Activated CD8-positive, alpha-beta T cell treated with anti-CD3 and anti-CD28 coated beads for 36 hours (primary cell): ENCODE data around the gene SLC48A1. TPM values are rescaled to one million over a fixed set of nuclear protein-coding genes. Genes with fewer than 3 reads are reported as not detected.

ENCODE experiments used
- ATAC-seq: fragments of 200-7000 bp; cut with Tn5 transposase; one replicate; pipeline ENCODE4 v1.10.0; 2021; ENCODE audit warnings: mild to moderate bottlenecking, moderate library complexity
- CTCF ChIA-PET: fragments of 350-600 bp; sonication (Branson Sonifier 250); formaldehyde crosslinking; loops from one replicate; lab custom pipeline; 2021; ENCODE audit warnings: antibody characterized with exemption; lab: Charles Lee
- POLR2A ChIA-PET: fragments of 350-600 bp; sonication (Branson Sonifier 250); formaldehyde crosslinking; loops from one replicate; lab custom pipeline; 2021; ENCODE audit warnings: antibody characterized with exemption; lab: Charles Lee
- DNase-seq: peaks from one replicate; pipeline ENCODE4 v3.0.0-alpha.2; 2020
- H3K27ac Mint-ChIP-seq: one replicate; pipeline ENCODE4 v1.8.0; 2021; ENCODE audit warnings: mild to moderate bottlenecking, mixed read lengths
- H3K27me3 Mint-ChIP-seq: one replicate; pipeline ENCODE4 v1.8.0; 2021; ENCODE audit warnings: mixed read lengths
- H3K36me3 Mint-ChIP-seq: one replicate; pipeline ENCODE4 v1.8.0; 2021; ENCODE audit warnings: low read depth, mixed read lengths
- H3K4me1 Mint-ChIP-seq: one replicate; pipeline ENCODE4 v1.8.0; 2021; ENCODE audit warnings: low read depth, mixed read lengths
- H3K4me3 Mint-ChIP-seq: one replicate; pipeline ENCODE4 v1.8.0; 2021; ENCODE audit warnings: mild to moderate bottlenecking, moderate library complexity, mixed read lengths
- H3K9me3 Mint-ChIP-seq: one replicate; pipeline ENCODE4 v1.8.0; 2021; ENCODE audit warnings: mixed read lengths
- CTCF ChIP-seq: fragments of 200-600 bp; IDR thresholded peaks from one replicate; pipeline ENCODE4 v1.8.0; 2022; ENCODE audit warnings: antibody characterized with exemption, mild to moderate bottlenecking
- intact Hi-C: fragments of 100-400 bp; cut with micrococcal nuclease; formaldehyde crosslinking; loops from one replicate; pipeline ENCODE4 v1.10.0; 2022
- total RNA-seq, 2 experiments: library from RNA; stranded (reverse); gene quantifications; one replicate each; pipeline ENCODE4 v1.2.3, GENCODE V29; 2021

The SLC48A1 gene
- total RNA-seq, 2 experiments from 2014 or later = 8.8 to 10.2 TPM

DNA sequence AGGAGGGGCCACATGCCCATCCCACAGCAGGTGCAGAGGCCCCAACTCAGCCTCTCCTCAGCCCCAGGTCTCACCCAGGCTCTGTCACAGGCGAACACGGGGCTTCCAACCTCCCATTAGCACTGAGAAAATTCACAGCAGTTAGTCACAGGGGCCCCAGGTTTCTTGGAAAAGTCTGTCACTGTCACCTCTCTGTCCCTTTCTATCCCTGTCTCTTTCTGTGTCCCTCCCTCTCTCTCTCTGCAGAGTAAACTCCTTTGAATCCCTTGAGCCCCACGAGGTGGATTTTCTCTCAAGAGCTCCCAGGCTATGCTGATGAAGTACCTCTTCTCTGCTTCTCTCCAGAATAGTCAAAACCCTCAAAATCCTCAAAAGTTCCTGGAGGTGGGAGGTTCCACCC is 33.7 kb upstream of the SLC48A1 start:
- Mint-ChIP-seq H3K27ac (no peak overlapping the region), H3K4me1 (peaks cover 26% of the 10 kb centered on the region), H3K36me3 (no peaks in the 10 kb centered on the region), H3K9me3 (no peaks in the 10 kb centered on the region), H3K4me3 (no peak overlapping the region), H3K27me3 (no peaks in the 10 kb centered on the region)
- CTCF ChIA-PET = interaction anchor here (6.4 to 12.5 kb wide), 5 partner anchors 15 to 97 kb away, joined by 92 to 685 read pairs (median 286); partner anchors contain the start of genes ENDOU, RAPGEF3 and SLC48A1
- intact Hi-C loops = no loop called here
- POLR2A ChIA-PET = interaction anchor here (3.0 kb wide), 1 partner anchor 33 kb away, joined by 11 read pairs; the partner anchor contains the start of gene SLC48A1
- DNase-seq (no peak), ATAC-seq (no peak)
- TF ChIP-seq CTCF = no peak

DNA sequence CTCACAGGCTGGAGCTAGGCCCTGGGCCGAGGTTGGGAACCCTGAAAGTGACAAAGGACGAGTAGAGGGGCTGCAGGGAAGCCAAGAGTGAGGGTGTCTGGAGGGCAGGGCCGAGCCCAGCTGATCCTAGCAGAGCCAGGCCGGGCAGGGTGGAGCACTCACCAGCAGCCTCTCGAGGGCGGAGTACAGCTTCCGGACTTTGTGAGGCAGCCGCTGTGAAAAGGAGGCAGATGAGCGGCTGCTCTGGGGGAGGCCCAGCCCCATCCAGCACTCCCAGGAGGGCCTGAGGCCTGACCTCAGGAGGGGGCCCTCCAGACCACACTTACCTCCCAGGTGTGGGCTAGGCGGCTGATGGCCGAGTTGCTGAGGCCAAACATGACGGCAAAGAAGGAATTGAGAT is 33.1 kb upstream of the SLC48A1 start:
- Mint-ChIP-seq H3K4me3 (no peak overlapping the region), H3K27me3 (no peaks in the 10 kb centered on the region), H3K27ac (no peak overlapping the region), H3K4me1 (peaks cover 26% of the 10 kb centered on the region), H3K9me3 (no peaks in the 10 kb centered on the region), H3K36me3 (no peaks in the 10 kb centered on the region)
- POLR2A ChIA-PET = interaction anchor here (1.4 to 3.0 kb wide), 2 partner anchors 33 to 99 kb away, joined by 7 to 11 read pairs; partner anchors contain the start of gene SLC48A1
- intact Hi-C loops = loop anchor here (5.0 kb wide), 1 partner anchor 97 kb away; no protein-coding TSS in a partner anchor
- ATAC-seq = no peak
- no peak for DNase-seq
- CTCF ChIA-PET = interaction anchor here (0.9 to 12.5 kb wide), 8 partner anchors 7 to 102 kb away, joined by 3 to 685 read pairs (median 113); partner anchors contain the start of genes ENDOU, RAPGEF3, RPAP3 and SLC48A1
- no peak for TF ChIP-seq CTCF

DNA sequence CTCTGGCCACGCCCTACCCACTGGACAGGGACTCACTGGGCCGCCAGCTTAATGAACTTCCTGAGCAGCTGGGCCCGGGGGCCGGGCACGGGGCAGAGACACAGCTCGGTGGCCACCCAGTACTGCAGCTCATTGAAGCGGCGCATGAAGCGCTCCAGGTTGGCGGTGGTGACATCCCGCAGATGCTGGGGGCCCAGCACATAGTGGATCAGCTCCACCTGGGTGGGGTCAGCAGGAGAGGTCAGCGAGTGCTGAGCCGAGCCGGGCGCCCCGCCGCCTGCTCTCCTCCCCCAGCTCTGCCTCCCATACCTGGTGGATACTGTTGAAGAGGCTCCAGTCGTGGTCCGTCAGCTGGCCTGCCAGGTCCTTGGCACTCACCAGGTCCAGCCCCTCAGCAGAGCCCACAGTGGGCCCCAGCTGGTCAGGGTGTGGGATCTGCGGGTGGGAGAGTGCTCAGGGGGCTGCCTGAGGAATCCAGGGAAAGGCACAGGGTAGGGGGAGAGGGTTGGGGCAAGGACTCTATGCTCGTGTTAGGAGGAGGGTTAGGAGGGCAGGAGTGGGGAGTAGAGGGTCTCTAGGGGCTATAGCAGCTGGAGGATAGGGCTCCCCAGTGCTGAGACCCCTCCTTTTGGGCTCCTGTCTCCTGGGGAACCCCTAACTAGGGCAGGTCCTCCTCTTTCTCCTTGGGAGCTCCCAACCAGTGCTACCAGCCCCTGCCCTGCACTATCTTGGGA is 32.3 kb upstream of the SLC48A1 start:
- DNase-seq = no peak
- POLR2A ChIA-PET = interaction anchor here (1.4 to 3.0 kb wide), 5 partner anchors 27 to 98 kb away, joined by 7 to 11 read pairs (median 10); partner anchors contain the start of gene SLC48A1
- CTCF ChIA-PET = interaction anchor here (0.9 to 12.5 kb wide), 28 partner anchors 8 to 222 kb away, joined by 3 to 685 read pairs (median 13); partner anchors contain the start of genes ENDOU, RAPGEF3, RPAP3 and SLC48A1
- H3K36me3 Mint-ChIP-seq = no peaks in the 10 kb centered on the region
- no peak overlapping the region for H3K4me3 Mint-ChIP-seq
- H3K27me3 Mint-ChIP-seq = no peaks in the 10 kb centered on the region
- no peak overlapping the region for H3K27ac Mint-ChIP-seq
- intact Hi-C loops = loop anchor here (5.0 kb wide), 1 partner anchor 97 kb away; no protein-coding TSS in a partner anchor
- no peak for TF ChIP-seq CTCF
- H3K9me3 Mint-ChIP-seq = no peaks in the 10 kb centered on the region
- H3K4me1 Mint-ChIP-seq = peaks cover 26% of the 10 kb centered on the region
- no peak for ATAC-seq

GRCh38 chr12:47741340-47741703 is 31.7 kb upstream of the SLC48A1 start:
- intact Hi-C loops = loop anchor here (5.0 kb wide), 1 partner anchor 96 kb away; no protein-coding TSS in a partner anchor
- POLR2A ChIA-PET = interaction anchor here (1.1 to 3.0 kb wide), 6 partner anchors 25 to 98 kb away, joined by 4 to 11 read pairs (median 8); partner anchors contain the start of gene SLC48A1
- no peaks in the 10 kb centered on the region for H3K27me3 Mint-ChIP-seq

More at GRCh38 chr12:47741340-47741703, 31.7 kb upstream of the SLC48A1 start:
- peak; percentile 83 for DNase-seq
- CTCF ChIA-PET = interaction anchor here (0.6 to 12.5 kb wide), 46 partner anchors 9 to 430 kb away, joined by 3 to 685 read pairs (median 6); partner anchors contain the start of genes COL2A1, ENDOU, RAPGEF3 and RPAP3
- H3K36me3 Mint-ChIP-seq = no peaks in the 10 kb centered on the region
- H3K27ac Mint-ChIP-seq = no peak overlapping the region
- no peaks in the 10 kb centered on the region for H3K9me3 Mint-ChIP-seq
- TF ChIP-seq CTCF = no peak
- ATAC-seq = peak; percentile 68
- H3K4me1 Mint-ChIP-seq = peaks cover 26% of the 10 kb centered on the region
- H3K4me3 Mint-ChIP-seq = no peak overlapping the region
